IMR-90 (cell line): Measurements from ENCODE around the gene PRKAG2. TPM values are rescaled to one million over a fixed set of nuclear protein-coding genes. Genes with fewer than 3 reads are reported as not detected.

ENCODE experiments used
- ATAC-seq: fragments of 200-7000 bp; cut with Tn5 transposase; 2 replicates; pipeline ENCODE4 v1.9.1; 2020; ENCODE audit warnings: low read depth, mild to moderate bottlenecking, moderate library complexity
- BruUV-seq: library from RNA; stranded (reverse); fragments of 400-500 nt; replicated peaks from 2 replicates; lab custom pipeline; 2021; lab: Mats Ljungman, UMichigan
- CTCF ChIA-PET: fragments of 300-600 bp; formaldehyde crosslinking; extraction: SDS; loops from one replicate; lab custom pipeline; 2021; ENCODE audit warnings: antibody characterized with exemption; lab: Yijun Ruan, JAX
- POLR2A ChIA-PET: fragments of 300-600 bp; sonication (Branson Sonifier 250); formaldehyde crosslinking; loops from one replicate; lab custom pipeline; 2022; ENCODE audit warnings: antibody characterized with exemption; ENCODE audit not compliant: unreplicated experiment; lab: Charles Lee
- DNase-seq: peaks from one replicate; pipeline ENCODE4 v3.0.0; 2013
- H2AFZ ChIP-seq: replicated peaks from 2 replicates; pipeline ENCODE3; 2013; ENCODE audit warnings: low read length, mild to moderate bottlenecking; ENCODE audit not compliant: poor library complexity
- H2AK5ac ChIP-seq: 2 replicates; pipeline ENCODE4 v1.6.1; 2013; ENCODE audit warnings: low read depth, low read length, inconsistent platforms
- H2AK9ac ChIP-seq: replicated peaks from 2 replicates; pipeline ENCODE3; 2013; ENCODE audit warnings: mild to moderate bottlenecking, low read depth, low read length, moderate library complexity; ENCODE audit not compliant: poor library complexity
- H2BK120ac ChIP-seq: 2 replicates; pipeline ENCODE4 v1.6.1; 2013; ENCODE audit warnings: low read depth, low read length, inconsistent platforms
- H2BK15ac ChIP-seq: 3 replicates; pipeline ENCODE4 v1.6.1; 2013; ENCODE audit warnings: low read depth, low read length, inconsistent platforms
- H2BK20ac ChIP-seq: 2 replicates; pipeline ENCODE4 v1.6.1; 2013; ENCODE audit warnings: low read depth, mild to moderate bottlenecking, inconsistent platforms, low read length, moderate library complexity
- H2BK5ac ChIP-seq: 2 replicates; pipeline ENCODE4 v1.6.1; 2013; ENCODE audit warnings: mild to moderate bottlenecking, low read depth, low read length, inconsistent platforms; ENCODE audit not compliant: poor library complexity, severe bottlenecking
- H3K14ac ChIP-seq: replicated peaks from 2 replicates; pipeline ENCODE4 v1.6.1; 2013; ENCODE audit warnings: low read depth, low read length, inconsistent platforms
- H3K18ac ChIP-seq: 2 replicates; pipeline ENCODE4 v1.6.1; 2013; ENCODE audit warnings: low read depth, low read length, control low read depth
- H3K23ac ChIP-seq: 2 replicates; pipeline ENCODE4 v1.6.1; 2013; ENCODE audit warnings: low read depth, low read length, inconsistent platforms
- H3K27ac ChIP-seq: 2 replicates; pipeline ENCODE4 v1.5.1; 2013; ENCODE audit warnings: mild to moderate bottlenecking, control low read depth, low read length; ENCODE audit not compliant: insufficient read depth
- H3K27me3 ChIP-seq: 2 replicates; pipeline ENCODE4 v1.6.1; 2013; ENCODE audit warnings: low read length; ENCODE audit not compliant: control insufficient read depth, insufficient read depth
- H3K36me3 ChIP-seq: 2 replicates; pipeline ENCODE4 v1.6.1; 2013; ENCODE audit warnings: low read length, mixed read lengths; ENCODE audit not compliant: control insufficient read depth, insufficient read depth
- H3K4ac ChIP-seq: 2 replicates; pipeline ENCODE4 v1.6.1; 2013; ENCODE audit warnings: low read depth, low read length, inconsistent platforms
- H3K4me1 ChIP-seq: 2 replicates; pipeline ENCODE4 v1.6.1; 2013; ENCODE audit warnings: low read length, mixed read lengths; ENCODE audit not compliant: control insufficient read depth, insufficient read depth
- H3K4me2 ChIP-seq: 2 replicates; pipeline ENCODE4 v1.6.1; 2013; ENCODE audit warnings: low read depth, mild to moderate bottlenecking, control low read depth, low read length, moderate library complexity
- H3K4me3 ChIP-seq: 2 replicates; pipeline ENCODE4 v1.5.1; 2013; ENCODE audit warnings: low read depth, mild to moderate bottlenecking, control low read depth, low read length, moderate library complexity; ENCODE audit not compliant: insufficient read depth
- H3K56ac ChIP-seq: 2 replicates; pipeline ENCODE4 v1.6.1; 2013; ENCODE audit warnings: low read length, inconsistent platforms; ENCODE audit not compliant: insufficient read depth; ENCODE audit errors: extremely low read depth
- H3K79me1 ChIP-seq, 2 experiments: 2 replicates each; pipeline ENCODE4 v1.6.1; 2013; ENCODE audit warnings: low read length in 2 of 2, inconsistent platforms in 1 of 2, low read depth in 1 of 2
- H3K9ac ChIP-seq: 2 replicates; pipeline ENCODE4 v1.6.1; 2013; ENCODE audit warnings: low read depth, low read length, control low read depth
- H3K9me1 ChIP-seq: 2 replicates; pipeline ENCODE4 v1.6.1; 2013; ENCODE audit warnings: low read length, inconsistent platforms; ENCODE audit not compliant: insufficient read depth
- H3K9me3 ChIP-seq: 2 replicates; pipeline ENCODE4 v1.6.1; 2013; ENCODE audit warnings: low read length; ENCODE audit not compliant: control insufficient read depth, insufficient read depth
- H4K20me1 ChIP-seq: 2 replicates; pipeline ENCODE4 v1.6.1; 2013; ENCODE audit warnings: low read length, inconsistent platforms; ENCODE audit not compliant: insufficient read depth
- H4K5ac ChIP-seq: 2 replicates; pipeline ENCODE4 v1.6.1; 2013; ENCODE audit warnings: mild to moderate bottlenecking, low read depth, low read length, control low read depth
- H4K8ac ChIP-seq, 2 experiments: 2 replicates each; pipeline ENCODE4 v1.6.1; 2013; ENCODE audit warnings: low read depth in 2 of 2, low read length in 2 of 2, control low read depth in 1 of 2, inconsistent platforms in 1 of 2
- H4K91ac ChIP-seq: 2 replicates; pipeline ENCODE4 v1.6.1; 2013; ENCODE audit warnings: low read depth, low read length, inconsistent platforms; ENCODE audit not compliant: insufficient read depth
- MAFK ChIP-seq: IDR thresholded peaks from 2 replicates; pipeline ENCODE4 v1.6.1; 2012; ENCODE audit warnings: low read depth, low read length, improper control_type of control experiment
- RCOR1 ChIP-seq: IDR thresholded peaks from 2 replicates; pipeline ENCODE4 v1.6.1; 2012; ENCODE audit warnings: mild to moderate bottlenecking, low read length, improper control_type of control experiment; ENCODE audit not compliant: insufficient replicate concordance
- dilution Hi-C: fragments of 300-500 bp; cut with HindIII; formaldehyde crosslinking; loops from one replicate; pipeline ENCODE4 v1.14.3; 2018; ENCODE audit warnings: low sequenced_read_pairs; ENCODE audit not compliant: unreplicated experiment
- in situ Hi-C: fragments of 300-500 bp; cut with MboI; formaldehyde crosslinking; loops from 3 replicates; pipeline ENCODE4 v1.14.3; 2019; ENCODE audit warnings: low sequenced_read_pairs, inconsistent platforms, mixed read lengths
- intact Hi-C: fragments of 100-400 bp; cut with micrococcal nuclease; formaldehyde crosslinking; loops from 2 replicates; pipeline ENCODE4 v1.10.0; 2022
- polyA plus RNA-seq, 3 experiments: library from polyadenylated mRNA; depleted of rRNA; stranded (reverse); fragments of >200 nt; gene quantifications; 2 replicates each; pipeline ENCODE4 v1.2.3, GENCODE V29; 2012; ENCODE audit warnings: low replicate concordance in 1 of 3
- total RNA-seq: library from RNA; depleted of rRNA; stranded (reverse); fragments of >200 nt; gene quantifications from 2 replicates; pipeline ENCODE4 v1.2.3, GENCODE V29; 2012

Gene PRKAG2
- total and polyA plus RNA-seq, 2 of the 4 experiments (the other 2 are of a cell fraction), result 15.4 to 21.6 TPM

DNA sequence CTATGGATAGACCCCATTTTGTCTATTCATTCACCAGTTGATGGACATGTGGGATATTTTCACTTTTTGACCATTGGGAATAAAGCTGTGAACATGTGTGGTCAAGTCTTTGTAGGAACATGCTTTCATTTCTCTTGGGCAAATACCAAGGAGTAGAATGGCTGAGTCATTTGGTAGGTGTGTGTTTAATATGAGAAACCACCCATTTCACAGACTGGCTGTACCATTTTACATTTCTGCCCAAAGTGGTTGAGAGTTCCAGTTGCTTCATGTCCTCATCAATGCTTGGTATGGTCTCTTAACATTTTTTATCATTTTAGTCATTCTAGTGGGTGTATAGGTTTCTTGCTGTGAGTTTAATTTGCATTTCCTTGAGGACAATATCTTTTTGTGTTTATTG is 232.4 kb downstream of the PRKAG2 start:
- Histone ChIP-seq H4K5ac (no peak overlapping the region), H4K8ac (no peak overlapping the region), H2BK120ac (no peak overlapping the region), H2BK5ac (no peak overlapping the region), H3K56ac (no peak overlapping the region), H3K14ac (no peak overlapping the region), H3K9me3 (peaks cover 5% of the 10 kb centered on the region), H3K27ac (no peak overlapping the region), H3K4me1 (peaks cover 8% of the 10 kb centered on the region), H3K18ac (no peak overlapping the region), H3K79me1 (no peaks in the 10 kb centered on the region), H3K4ac (no peak overlapping the region), H3K36me3 (no peaks in the 10 kb centered on the region), H2BK15ac (no peak overlapping the region), H2AK5ac (no peak overlapping the region), H3K4me2 (no peak overlapping the region), H3K27me3 (no peaks in the 10 kb centered on the region), H3K4me3 (no peak overlapping the region), H2BK20ac (no peak overlapping the region), H4K91ac (no peak overlapping the region), H3K23ac (no peak overlapping the region), H4K20me1 (no peaks in the 10 kb centered on the region), H2AK9ac (no peak overlapping the region), H2AFZ (no peak overlapping the region), H3K9me1 (peaks cover 13% of the 10 kb centered on the region), H3K9ac (no peak overlapping the region)
- POLR2A ChIA-PET, result no interaction called here
- intact Hi-C loops (no loop called here), dilution Hi-C loops (no loop called here), in situ Hi-C loops (no loop called here)
- no TSS peak for BruUV-seq
- ATAC-seq (no peak), DNase-seq (no peak)
- TF ChIP-seq MAFK, result no peak
- no peak for TF ChIP-seq RCOR1
- CTCF ChIA-PET, result no interaction called here
